RWPE2 (cell line): ENCODE data around the gene WFIKKN1.

Source experiments
- ATAC-seq: fragments of 200-7000 bp; cut with Tn5 transposase; 3 replicates; pipeline ENCODE4 v1.9.1; 2021; ENCODE audit warnings: low read depth
- DNase-seq: peaks from one replicate; pipeline ENCODE4 v3.0.0-alpha.2; 2020; ENCODE audit warnings: low spot score
- H3K27ac ChIP-seq: fragments of 450-650 bp; 2 replicates; pipeline ENCODE4 v1.5.1; 2017; ENCODE audit warnings: mild to moderate bottlenecking; ENCODE audit not compliant: poor library complexity, severe bottlenecking
- H3K27me3 ChIP-seq: fragments of 250-450 bp; sonication (Bioruptor Pico); 2 replicates; pipeline ENCODE4 v1.5.1; 2021; ENCODE audit warnings: mild to moderate bottlenecking, moderate library complexity; ENCODE audit not compliant: insufficient read depth, poor library complexity, severe bottlenecking
- H3K36me3 ChIP-seq: fragments of 250-450 bp; sonication (Bioruptor Pico); 2 replicates; pipeline ENCODE4 v1.5.1; 2020; ENCODE audit warnings: low read depth, mild to moderate bottlenecking, moderate library complexity
- H3K4me1 ChIP-seq: fragments of 250-450 bp; sonication (Bioruptor Pico); 2 replicates; pipeline ENCODE4 v1.5.1; 2021; ENCODE audit warnings: mild to moderate bottlenecking, moderate library complexity; ENCODE audit not compliant: insufficient read depth, poor library complexity, severe bottlenecking
- H3K4me3 ChIP-seq: fragments of 250-450 bp; sonication (Bioruptor Pico); 2 replicates; pipeline ENCODE4 v1.5.1; 2021; ENCODE audit warnings: mild to moderate bottlenecking, moderate library complexity; ENCODE audit not compliant: severe bottlenecking
- H3K9me3 ChIP-seq: fragments of 250-450 bp; sonication (Bioruptor Pico); 2 replicates; pipeline ENCODE4 v1.5.1; 2021; ENCODE audit warnings: mild to moderate bottlenecking, moderate library complexity; ENCODE audit not compliant: severe bottlenecking
- CTCF ChIP-seq: fragments of 450-650 bp; IDR thresholded peaks from one replicate; pipeline ENCODE4 v1.5.1; 2017; ENCODE audit warnings: mild to moderate bottlenecking, moderate library complexity; ENCODE audit not compliant: poor library complexity, severe bottlenecking

WFIKKN1 gene

GRCh38 chr16:682493-683395 lies 52.0 kb downstream of the WFIKKN1 start:
- DNase-seq (no peak), ATAC-seq (no peak)
- peaks cover 15% of the 10 kb centered on the region for H3K4me1 ChIP-seq
- H3K36me3 ChIP-seq, result peaks cover 44% of the 10 kb centered on the region
- H3K9me3 ChIP-seq, result no peaks in the 10 kb centered on the region
- no peak for TF ChIP-seq CTCF
- H3K27ac ChIP-seq, result peak overlapping the region; percentile 77
- no peaks in the 10 kb centered on the region for H3K27me3 ChIP-seq
- H3K4me3 ChIP-seq, result peak overlapping the region; percentile 72

GRCh38 chr16:683396-684070 lies 52.7 kb downstream of the WFIKKN1 start:
- Histone ChIP-seq H3K27me3 (no peaks in the 10 kb centered on the region), H3K36me3 (peaks cover 44% of the 10 kb centered on the region), H3K27ac (peak overlapping the region; percentile 77), H3K9me3 (no peaks in the 10 kb centered on the region), H3K4me3 (peak overlapping the region; percentile 72), H3K4me1 (peaks cover 15% of the 10 kb centered on the region)
- TF ChIP-seq CTCF, result no peak
- DNase-seq (no peak), ATAC-seq (peak; percentile 3; the same call in 2 of the 3 replicates)
